Hepatocyte (in vitro differentiated cells): ENCODE measurements around the gene PXDN. TPM values are rescaled to one million over a fixed set of nuclear protein-coding genes. Genes with fewer than 3 reads are reported as not detected.

Experiments
- DNase-seq: peaks from one replicate; pipeline ENCODE4 v3.0.0-alpha.2; 2016; ENCODE audit warnings: low spot score
- H2AFZ ChIP-seq: fragments of 200-600 bp; sonication (generic); 2 replicates; pipeline ENCODE4 v1.6.0; 2016; ENCODE audit warnings: antibody characterized with exemption, mild to moderate bottlenecking
- H3K27ac ChIP-seq: fragments of 200-600 bp; sonication (generic); 2 replicates; pipeline ENCODE4 v1.5.1; 2016; ENCODE audit warnings: mild to moderate bottlenecking
- H3K27me3 ChIP-seq: fragments of 200-600 bp; sonication (generic); 2 replicates; pipeline ENCODE4 v1.6.1; 2016
- H3K36me3 ChIP-seq: fragments of 200-600 bp; sonication (generic); replicated peaks from 2 replicates; pipeline ENCODE4 v1.5.1; 2016; ENCODE audit warnings: low read depth; ENCODE audit not compliant: insufficient read depth
- H3K4me1 ChIP-seq: fragments of 200-600 bp; sonication (generic); 2 replicates; pipeline ENCODE4 v1.5.1; 2016; ENCODE audit warnings: mild to moderate bottlenecking, moderate library complexity; ENCODE audit not compliant: insufficient read depth
- H3K4me2 ChIP-seq: fragments of 200-600 bp; sonication (generic); 2 replicates; pipeline ENCODE4 v1.6.0; 2016
- H3K4me3 ChIP-seq: fragments of 200-600 bp; sonication (generic); 2 replicates; pipeline ENCODE4 v1.5.1; 2016; ENCODE audit warnings: mild to moderate bottlenecking
- H3K79me2 ChIP-seq: fragments of 200-600 bp; sonication (generic); 2 replicates; pipeline ENCODE4 v1.6.0; 2017; ENCODE audit warnings: mild to moderate bottlenecking
- H3K9me2 ChIP-seq: fragments of 200-600 bp; sonication (generic); replicated peaks from 2 replicates; pipeline ENCODE4 v1.6.0; 2017; ENCODE audit warnings: mild to moderate bottlenecking; ENCODE audit not compliant: insufficient read depth
- H3K9me3 ChIP-seq: fragments of 200-600 bp; sonication (generic); 2 replicates; pipeline ENCODE4 v1.5.1; 2016; ENCODE audit warnings: low read depth, mild to moderate bottlenecking
- H4K20me1 ChIP-seq: fragments of 200-600 bp; sonication (generic); 2 replicates; pipeline ENCODE4 v1.6.0; 2016; ENCODE audit warnings: mild to moderate bottlenecking; ENCODE audit not compliant: insufficient read depth, poor library complexity, severe bottlenecking
- CTCF ChIP-seq: fragments of 200-600 bp; sonication (generic); IDR thresholded peaks from 2 replicates; pipeline ENCODE4 v1.5.1; 2016; ENCODE audit warnings: antibody characterized with exemption, mild to moderate bottlenecking; ENCODE audit not compliant: poor library complexity
- EZH2 ChIP-seq: fragments of 200-600 bp; sonication (generic); IDR thresholded peaks from 2 replicates; pipeline ENCODE4 v1.6.1; 2016; ENCODE audit warnings: antibody characterized with exemption, mild to moderate bottlenecking, borderline replicate concordance
- EZH2phosphoT487 ChIP-seq: fragments of 200-600 bp; sonication (generic); IDR thresholded peaks from one replicate; pipeline ENCODE4 v1.6.1; 2018; ENCODE audit warnings: antibody characterized with exemption, mild to moderate bottlenecking, low read depth, moderate library complexity; ENCODE audit not compliant: unreplicated experiment, severe bottlenecking
- WGBS: methylation state at CpG from one replicate; pipeline ENCODE4 v1.1.6; 2016; ENCODE audit warnings: low lambda C conversion rate; ENCODE audit errors: missing lambda C conversion rate; 5-methylcytosine and 5-hydroxymethylcytosine counted together
- polyA plus RNA-seq: library from polyadenylated mRNA; unstranded; fragments of >200 nt; fragmentation: Nextera tagmentation; extraction: Ambion mirVana; gene quantifications from 2 replicates; pipeline ENCODE4 v1.2.1, GENCODE V29; 2016
- total RNA-seq: library from RNA; depleted of rRNA; stranded (reverse); fragments of >200 nt; gene quantifications from 2 replicates; pipeline ENCODE4 v1.2.3, GENCODE V29; 2014

PXDN gene
- total and polyA plus RNA-seq, 2 experiments from 2014 or later = 107 to 118 TPM

GRCh38 chr2:1715184-1716013 is 28.9 kb downstream of the PXDN start:
- Histone ChIP-seq H3K27ac (no peak overlapping the region), H4K20me1 (peaks cover 77% of the 10 kb centered on the region), H3K9me2 (no peaks in the 10 kb centered on the region), H3K79me2 (peaks cover 81% of the 10 kb centered on the region), H3K9me3 (no peaks in the 10 kb centered on the region), H3K27me3 (no peaks in the 10 kb centered on the region), H3K36me3 (no peaks in the 10 kb centered on the region), H3K4me3 (no peak overlapping the region), H3K4me1 (peaks cover 12% of the 10 kb centered on the region), H2AFZ (no peak overlapping the region), H3K4me2 (peak overlapping the region; percentile 2)
- WGBS = 65% methylated on average over 22 of the region's 22 CpGs
- DNase-seq = peak; percentile 9
- TF ChIP-seq EZH2phosphoT487 (no peak), CTCF (no peak), EZH2 (no peak)

DNA sequence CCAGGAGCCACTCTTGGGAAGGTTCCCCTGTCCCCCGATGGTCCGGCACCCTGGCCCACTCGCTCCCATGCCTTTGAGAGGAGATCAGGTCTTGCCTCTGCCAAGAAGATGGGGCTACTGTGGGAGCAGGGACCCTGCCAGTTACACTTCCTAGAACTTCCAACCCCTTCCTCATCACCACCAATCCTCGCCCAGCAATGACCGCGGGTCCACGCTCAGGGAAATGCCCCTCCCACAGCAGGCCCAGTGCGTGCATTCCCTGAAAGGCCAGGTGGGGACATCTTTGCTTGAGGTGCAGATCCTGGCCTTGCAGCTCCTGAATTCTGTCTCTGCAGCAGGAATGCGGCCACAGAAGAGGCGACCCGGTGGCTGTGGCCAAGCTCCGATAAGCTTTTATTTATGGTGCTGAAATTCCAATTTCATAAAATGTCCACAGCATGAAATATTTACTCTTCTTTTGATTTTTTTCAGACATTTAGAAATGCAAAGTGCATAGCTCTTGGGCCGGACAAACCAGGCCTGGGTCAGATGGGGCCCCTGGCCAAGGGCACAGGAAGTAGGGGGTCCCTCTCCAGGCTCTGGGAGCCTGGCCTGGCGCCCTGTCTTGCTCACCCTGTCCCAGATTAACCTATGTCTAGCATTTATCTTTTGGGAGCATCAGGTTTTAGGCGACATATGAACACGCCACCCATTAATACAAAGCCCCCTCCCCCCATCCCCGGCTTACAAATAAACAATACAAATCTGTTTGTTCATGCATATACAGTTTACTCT is 29.8 kb downstream of the PXDN start:
- Histone ChIP-seq H3K9me2 (no peaks in the 10 kb centered on the region), H3K4me1 (peaks cover 12% of the 10 kb centered on the region), H4K20me1 (peaks cover 79% of the 10 kb centered on the region), H3K4me3 (no peak overlapping the region), H3K36me3 (no peaks in the 10 kb centered on the region), H3K27ac (no peak overlapping the region), H3K79me2 (peaks cover 87% of the 10 kb centered on the region), H3K27me3 (no peaks in the 10 kb centered on the region), H2AFZ (no peak overlapping the region), H3K9me3 (no peaks in the 10 kb centered on the region), H3K4me2 (no peak overlapping the region)
- DNase-seq = no peak
- WGBS = 89% methylated on average over 17 of the region's 17 CpGs
- TF ChIP-seq EZH2phosphoT487 = no peak
- no peak for TF ChIP-seq CTCF
- no peak for TF ChIP-seq EZH2

DNA sequence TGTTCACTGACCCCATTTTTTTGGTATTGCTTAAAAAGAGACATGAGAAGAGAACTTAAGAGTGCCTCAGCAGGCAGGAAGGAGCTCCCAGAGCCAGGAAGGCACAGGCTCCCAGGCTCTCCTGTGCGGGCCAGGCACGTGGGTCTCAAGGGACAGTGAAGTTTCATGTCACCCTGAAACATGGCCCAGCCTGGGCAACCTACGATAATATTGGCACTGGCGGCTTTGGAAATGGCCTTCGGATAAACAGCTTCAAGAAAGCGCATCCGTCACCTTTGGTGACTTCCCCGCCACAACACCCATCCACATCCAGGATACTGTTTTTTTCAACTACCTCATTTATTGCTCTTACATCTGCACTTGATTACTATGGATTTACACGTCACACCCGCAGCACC is 30.5 kb downstream of the PXDN start:
- no peak overlapping the region for H2AFZ ChIP-seq
- H3K79me2 ChIP-seq = peaks cover 87% of the 10 kb centered on the region
- no peak for TF ChIP-seq EZH2phosphoT487
- TF ChIP-seq CTCF = no peak
- no peak for TF ChIP-seq EZH2
- H4K20me1 ChIP-seq = peaks cover 83% of the 10 kb centered on the region
- H3K36me3 ChIP-seq = no peaks in the 10 kb centered on the region
- H3K4me3 ChIP-seq = no peak overlapping the region
- H3K4me1 ChIP-seq = peaks cover 12% of the 10 kb centered on the region
- no peaks in the 10 kb centered on the region for H3K27me3 ChIP-seq
- no peak overlapping the region for H3K4me2 ChIP-seq
- DNase-seq = no peak
- H3K27ac ChIP-seq = no peak overlapping the region
- no peaks in the 10 kb centered on the region for H3K9me3 ChIP-seq
- 92% methylated on average over 10 of the region's 10 CpGs for WGBS
- H3K9me2 ChIP-seq = no peaks in the 10 kb centered on the region
